Measurements from ENCODE around the gene FLYWCH2.
"Not testable (repeated sequence)": the region's sequence is repeated elsewhere in the genome, so short reads cannot be mapped to it uniquely, and the experiment has no call there.

The FLYWCH2 gene

DNA sequence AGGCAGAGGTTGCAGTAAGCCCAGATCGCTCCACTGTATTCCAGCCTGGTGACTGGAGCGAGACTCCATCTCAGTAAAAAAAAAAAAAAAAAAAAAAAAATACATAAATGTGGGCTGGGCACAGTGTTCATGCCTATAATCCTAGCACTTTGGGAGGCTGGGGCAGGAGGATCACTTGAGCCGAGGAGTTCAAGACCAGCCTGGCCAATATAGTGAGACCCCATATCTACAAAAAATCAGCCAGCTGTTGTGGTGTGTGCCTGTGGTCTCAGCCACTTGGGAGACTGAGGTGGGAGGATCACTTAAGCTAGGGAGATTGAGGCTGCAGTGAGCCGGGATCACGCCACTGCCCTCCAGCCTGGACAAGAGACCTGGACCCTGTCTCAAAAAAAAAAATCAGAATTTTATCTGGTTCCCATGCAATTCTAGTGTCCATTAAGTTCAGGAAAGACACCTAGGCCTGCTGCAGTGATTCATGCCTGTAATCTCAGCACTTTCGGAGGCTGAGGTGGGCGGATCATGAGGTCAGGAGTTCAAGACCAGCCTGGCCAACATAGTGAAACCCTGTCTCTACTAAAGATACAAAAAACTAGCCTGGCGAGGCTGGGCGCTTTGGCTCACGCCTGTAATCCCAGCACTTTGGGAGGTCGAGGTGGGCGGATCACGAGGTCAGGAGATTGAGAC lies 48.4 kb downstream of the FLYWCH2 start:
- intact Hi-C loops (cut with DNase I): not testable (repeated sequence)

DNA sequence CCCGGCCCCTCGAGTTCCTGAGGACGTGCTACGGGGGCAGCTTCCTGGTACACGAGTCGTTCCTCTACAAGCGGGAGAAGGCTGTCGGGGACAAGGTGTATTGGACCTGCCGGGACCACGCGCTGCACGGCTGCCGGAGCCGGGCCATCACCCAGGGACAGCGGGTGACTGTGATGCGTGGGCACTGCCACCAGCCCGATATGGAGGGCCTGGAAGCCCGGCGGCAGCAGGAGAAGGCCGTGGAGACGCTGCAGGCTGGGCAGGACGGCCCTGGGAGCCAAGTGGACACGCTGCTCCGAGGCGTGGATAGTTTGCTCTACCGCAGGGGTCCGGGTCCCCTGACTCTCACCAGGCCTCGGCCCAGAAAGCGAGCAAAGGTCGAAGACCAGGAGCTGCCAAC lies 50.1 kb downstream of the FLYWCH2 start:
- DNase-seq: peak in 1 of 10 donors; percentile 52
- intact Hi-C loops (cut with DNase I): no loop called here

More for the DNA sequence above, 48.4 kb downstream of the FLYWCH2 start:
- DNase-seq: peak in 1 of 10 donors; percentile 44

DNA sequence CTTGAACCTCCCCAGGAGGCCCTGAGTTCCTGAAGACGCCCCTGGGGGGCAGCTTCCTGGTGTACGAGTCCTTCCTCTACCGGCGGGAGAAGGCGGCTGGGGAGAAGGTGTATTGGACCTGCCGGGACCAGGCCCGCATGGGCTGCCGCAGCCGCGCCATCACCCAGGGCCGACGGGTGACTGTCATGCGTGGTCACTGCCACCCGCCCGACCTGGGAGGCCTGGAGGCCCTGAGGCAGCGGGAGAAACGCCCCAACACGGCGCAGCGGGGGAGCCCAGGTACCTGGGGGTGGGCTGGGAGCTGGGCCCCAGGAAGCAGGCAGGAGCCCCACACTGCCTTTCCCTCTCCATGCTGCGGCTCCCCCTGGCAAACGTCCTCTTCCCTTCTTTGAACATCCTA lies 50.7 kb downstream of the FLYWCH2 start:
- intact Hi-C loops (cut with DNase I): no loop called here

GRCh38 chr16:2934450-2934849 lies 51.4 kb downstream of the FLYWCH2 start:
- intact Hi-C loops (cut with DNase I): no loop called here
- DNase-seq: no peak

More for the DNA sequence above, 50.7 kb downstream of the FLYWCH2 start:
- no peak for DNase-seq

- no peak for DNase-seq
- intact Hi-C loops (cut with DNase I): no loop called here
Measured at GRCh38 chr16:2936436-2937011, 53.5 kb downstream of the FLYWCH2 start.

GRCh38 chr16:2937170-2937569 lies 54.2 kb downstream of the FLYWCH2 start:
- DNase-seq: no peak
- intact Hi-C loops (cut with DNase I): no loop called here

GRCh38 chr16:2938206-2938605 lies 55.2 kb downstream of the FLYWCH2 start:
- intact Hi-C loops (cut with DNase I): no loop called here
- DNase-seq: no peak

- no peak for DNase-seq
- intact Hi-C loops (cut with DNase I): no loop called here
Measured at GRCh38 chr16:2939968-2940367, 57.0 kb downstream of the FLYWCH2 start.

DNA sequence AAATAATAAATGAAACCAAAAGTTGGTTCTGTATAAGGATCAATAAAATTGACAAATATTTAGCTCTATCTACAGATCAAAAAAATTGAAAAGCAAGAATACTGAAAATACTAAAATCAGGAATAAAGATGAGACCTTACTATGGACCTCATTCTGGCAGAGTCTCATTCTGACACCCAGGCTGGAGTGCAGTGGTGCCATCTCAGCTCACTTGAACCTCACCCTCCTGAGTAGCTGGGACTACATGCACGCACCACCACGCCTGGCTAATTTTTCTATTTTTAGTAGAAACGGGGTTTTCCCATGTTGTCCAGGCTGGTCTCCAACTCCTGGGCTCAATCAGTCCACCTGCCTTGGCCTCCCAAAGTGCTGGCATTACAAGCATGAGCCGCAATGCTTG lies 59.0 kb downstream of the FLYWCH2 start:
- no peak for DNase-seq
- intact Hi-C loops (cut with DNase I): no loop called here

- intact Hi-C loops (cut with DNase I): not testable (repeated sequence)
Measured at GRCh38 chr16:2943716-2944115, 60.7 kb downstream of the FLYWCH2 start.

GRCh38 chr16:2946649-2947048 lies 63.6 kb downstream of the FLYWCH2 start:
- no peak for DNase-seq
- intact Hi-C loops (cut with DNase I): no loop called here

More at GRCh38 chr16:2943716-2944115, 60.7 kb downstream of the FLYWCH2 start:
- not testable (repeated sequence) for DNase-seq
